ENCODE data around the gene ANKRD13D. TPM values are rescaled to one million over a fixed set of nuclear protein-coding genes. Genes with fewer than 3 reads are reported as not detected.
A peak's percentile ranks its signal among the peaks of the same experiment; 100 is the strongest.

ANKRD13D gene
- total RNA-seq, 2 donors from 2014 or later: 40.7 to 42.8 TPM

DNA sequence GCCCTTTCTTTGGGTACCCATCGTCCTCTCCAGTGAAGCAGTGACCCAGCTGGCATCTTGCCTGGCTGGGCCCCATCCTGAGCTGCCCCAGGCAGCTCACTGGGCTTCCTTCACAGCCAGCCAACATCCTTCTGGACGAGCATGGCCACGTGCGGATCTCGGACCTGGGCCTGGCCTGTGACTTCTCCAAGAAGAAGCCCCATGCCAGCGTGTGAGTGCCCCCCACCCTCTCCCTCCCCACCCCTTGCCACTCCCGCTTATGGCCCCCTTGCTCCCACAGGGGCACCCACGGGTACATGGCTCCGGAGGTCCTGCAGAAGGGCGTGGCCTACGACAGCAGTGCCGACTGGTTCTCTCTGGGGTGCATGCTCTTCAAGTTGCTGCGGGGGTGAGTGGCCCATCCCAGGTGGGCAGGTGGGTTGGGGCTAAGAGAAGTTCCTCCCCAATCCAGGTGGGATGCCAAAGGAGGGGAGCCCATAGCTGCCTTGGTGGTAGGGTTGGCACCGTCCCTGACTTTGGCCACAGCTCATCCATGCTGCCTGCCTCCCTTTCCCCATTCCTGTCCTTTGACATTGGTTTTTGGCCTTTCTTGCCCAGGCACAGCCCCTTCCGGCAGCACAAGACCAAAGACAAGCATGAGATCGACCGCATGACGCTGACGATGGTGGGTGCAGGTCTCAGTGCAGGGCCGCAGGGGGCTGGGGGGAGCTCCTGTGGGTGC, 6.8 kb upstream of the ANKRD13D start:
- intact Hi-C loops (cut with DNase I): no loop called here
- peak; percentile 77 for DNase-seq (ENCODE audit: low spot score)

DNA sequence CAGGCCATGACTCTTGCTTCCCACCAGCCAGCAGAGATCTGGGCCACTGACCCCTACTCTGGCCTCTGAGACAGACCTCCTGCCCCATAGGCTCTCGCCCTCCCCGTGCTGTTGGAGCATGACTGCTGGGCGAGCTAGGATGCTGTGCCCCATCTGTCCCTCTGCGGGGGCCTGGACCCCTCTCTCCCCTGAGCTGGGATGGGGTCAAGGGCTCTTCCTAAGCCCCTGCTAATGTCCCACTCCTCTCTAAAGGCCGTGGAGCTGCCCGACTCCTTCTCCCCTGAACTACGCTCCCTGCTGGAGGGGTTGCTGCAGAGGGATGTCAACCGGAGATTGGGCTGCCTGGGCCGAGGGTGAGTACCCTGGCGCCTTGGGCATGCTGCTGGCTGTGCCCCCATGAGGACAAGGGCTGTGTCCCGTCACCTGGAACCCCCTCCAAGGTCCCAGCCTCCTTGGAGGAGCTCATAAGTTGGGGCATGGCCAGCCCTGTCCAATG, 6.2 kb upstream of the ANKRD13D start:
- DNase-seq (ENCODE audit: low spot score): peak; percentile 78
- intact Hi-C loops (cut with DNase I): no loop called here

DNA sequence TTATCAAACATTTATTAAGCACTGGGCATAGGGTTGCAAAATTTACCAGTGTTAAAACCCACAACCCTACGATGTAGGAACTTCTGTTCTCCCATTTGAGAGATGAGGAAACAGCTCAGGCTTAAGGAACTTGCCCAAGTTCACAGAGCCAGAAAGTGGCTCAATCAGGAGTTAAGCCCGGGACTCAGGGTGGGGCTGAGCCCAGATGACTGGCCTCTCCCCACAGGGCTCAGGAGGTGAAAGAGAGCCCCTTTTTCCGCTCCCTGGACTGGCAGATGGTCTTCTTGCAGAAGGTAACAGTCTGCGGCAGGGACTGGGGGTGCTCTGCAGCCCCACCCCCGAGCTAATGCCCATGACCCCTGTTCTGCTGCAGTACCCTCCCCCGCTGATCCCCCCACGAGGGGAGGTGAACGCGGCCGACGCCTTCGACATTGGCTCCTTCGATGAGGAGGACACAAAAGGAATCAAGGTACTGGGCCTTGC, 5.6 kb upstream of the ANKRD13D start:
- DNase-seq (ENCODE audit: low spot score): no peak
- intact Hi-C loops (cut with DNase I): no loop called here

DNA sequence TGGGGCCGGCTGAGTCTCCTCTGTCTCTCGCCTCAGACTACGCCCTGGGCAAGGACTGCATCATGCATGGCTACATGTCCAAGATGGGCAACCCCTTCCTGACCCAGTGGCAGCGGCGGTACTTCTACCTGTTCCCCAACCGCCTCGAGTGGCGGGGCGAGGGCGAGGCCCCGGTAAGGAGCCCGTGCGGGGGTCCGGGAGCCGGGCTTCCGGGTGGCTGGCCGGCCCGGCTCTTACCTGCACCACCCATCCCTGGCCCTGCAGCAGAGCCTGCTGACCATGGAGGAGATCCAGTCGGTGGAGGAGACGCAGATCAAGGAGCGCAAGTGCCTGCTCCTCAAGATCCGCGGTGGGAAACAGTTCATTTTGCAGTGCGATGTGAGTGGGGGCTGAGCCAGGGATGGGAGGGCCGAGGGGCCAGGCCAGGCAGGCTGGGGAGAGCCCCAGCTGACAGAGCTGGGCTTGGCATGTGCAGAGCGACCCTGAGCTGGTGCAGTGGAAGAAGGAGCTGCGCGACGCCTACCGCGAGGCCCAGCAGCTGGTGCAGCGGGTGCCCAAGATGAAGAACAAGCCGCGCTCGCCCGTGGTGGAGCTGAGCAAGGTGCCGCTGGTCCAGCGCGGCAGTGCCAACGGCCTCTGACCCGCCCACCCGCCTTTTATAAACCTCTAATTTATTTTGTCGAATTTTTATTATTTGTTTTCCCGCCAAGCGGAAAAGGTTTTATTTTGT, 4.1 kb upstream of the ANKRD13D start:
- DNase-seq (ENCODE audit: low spot score): peak; percentile 78

DNA sequence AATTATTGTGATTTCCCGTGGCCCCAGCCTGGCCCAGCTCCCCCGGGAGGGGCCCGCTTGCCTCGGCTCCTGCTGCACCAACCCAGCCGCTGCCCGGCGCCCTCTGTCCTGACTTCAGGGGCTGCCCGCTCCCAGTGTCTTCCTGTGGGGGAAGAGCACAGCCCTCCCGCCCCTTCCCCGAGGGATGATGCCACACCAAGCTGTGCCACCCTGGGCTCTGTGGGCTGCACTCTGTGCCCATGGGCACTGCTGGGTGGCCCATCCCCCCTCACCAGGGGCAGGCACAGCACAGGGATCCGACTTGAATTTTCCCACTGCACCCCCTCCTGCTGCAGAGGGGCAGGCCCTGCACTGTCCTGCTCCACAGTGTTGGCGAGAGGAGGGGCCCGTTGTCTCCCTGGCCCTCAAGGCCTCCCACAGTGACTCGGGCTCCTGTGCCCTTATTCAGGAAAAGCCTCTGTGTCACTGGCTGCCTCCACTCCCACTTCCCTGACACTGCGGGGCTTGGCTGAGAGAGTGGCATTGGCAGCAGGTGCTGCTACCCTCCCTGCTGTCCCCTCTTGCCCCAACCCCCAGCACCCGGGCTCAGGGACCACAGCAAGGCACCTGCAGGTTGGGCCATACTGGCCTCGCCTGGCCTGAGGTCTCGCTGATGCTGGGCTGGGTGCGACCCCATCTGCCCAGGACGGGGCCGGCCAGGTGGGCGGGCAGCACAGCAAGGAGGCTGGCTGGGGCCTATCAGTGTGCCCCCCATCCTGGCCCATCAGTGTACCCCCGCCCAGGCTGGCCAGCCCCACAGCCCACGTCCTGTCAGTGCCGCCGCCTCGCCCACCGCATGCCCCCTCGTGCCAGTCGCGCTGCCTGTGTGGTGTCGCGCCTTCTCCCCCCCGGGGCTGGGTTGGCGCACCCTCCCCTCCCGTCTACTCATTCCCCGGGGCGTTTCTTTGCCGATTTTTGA, 3.3 kb upstream of the ANKRD13D start:
- intact Hi-C loops (cut with DNase I): no loop called here
- peak; percentile 82 for DNase-seq (ENCODE audit: low spot score)

More for the DNA sequence above, 4.1 kb upstream of the ANKRD13D start:
- intact Hi-C loops (cut with DNase I): no loop called here

DNA sequence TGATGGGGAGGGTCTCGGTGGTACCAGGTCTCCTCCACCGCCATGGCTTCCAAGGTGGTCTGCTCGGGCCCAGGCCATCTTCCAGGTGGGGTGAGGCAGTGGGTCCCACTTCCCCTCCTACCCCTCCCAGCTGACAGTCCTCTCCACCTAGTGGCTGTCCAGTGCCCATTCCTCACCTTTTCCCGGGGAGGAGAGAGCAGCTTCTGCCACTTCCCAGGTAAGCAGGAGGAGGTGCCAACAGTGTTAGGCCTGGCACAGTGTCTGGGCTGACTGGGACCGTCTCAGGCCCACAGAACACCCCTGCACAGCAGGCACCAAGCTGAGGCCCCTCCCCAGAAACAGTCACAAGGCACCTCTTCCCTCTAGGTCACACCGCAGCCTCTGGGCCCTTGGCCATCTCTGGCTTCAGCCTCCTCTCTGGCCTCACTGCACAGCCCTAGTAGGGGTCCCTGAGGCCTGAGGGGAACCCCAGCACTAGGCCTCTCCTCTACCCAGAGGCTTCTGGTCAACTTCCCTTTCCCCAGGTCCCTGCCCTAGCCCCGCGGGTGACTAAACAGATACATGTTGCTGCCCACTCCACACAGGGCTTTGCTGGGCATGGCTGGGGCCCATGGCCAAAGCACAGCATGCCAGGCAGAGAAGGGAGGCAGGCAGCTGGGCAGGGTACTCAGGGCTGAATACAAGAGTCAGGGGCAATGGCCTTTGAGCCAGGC, 2.3 kb upstream of the ANKRD13D start:
- peak; percentile 83 for DNase-seq (ENCODE audit: low spot score)
- intact Hi-C loops (cut with DNase I): no loop called here

DNA sequence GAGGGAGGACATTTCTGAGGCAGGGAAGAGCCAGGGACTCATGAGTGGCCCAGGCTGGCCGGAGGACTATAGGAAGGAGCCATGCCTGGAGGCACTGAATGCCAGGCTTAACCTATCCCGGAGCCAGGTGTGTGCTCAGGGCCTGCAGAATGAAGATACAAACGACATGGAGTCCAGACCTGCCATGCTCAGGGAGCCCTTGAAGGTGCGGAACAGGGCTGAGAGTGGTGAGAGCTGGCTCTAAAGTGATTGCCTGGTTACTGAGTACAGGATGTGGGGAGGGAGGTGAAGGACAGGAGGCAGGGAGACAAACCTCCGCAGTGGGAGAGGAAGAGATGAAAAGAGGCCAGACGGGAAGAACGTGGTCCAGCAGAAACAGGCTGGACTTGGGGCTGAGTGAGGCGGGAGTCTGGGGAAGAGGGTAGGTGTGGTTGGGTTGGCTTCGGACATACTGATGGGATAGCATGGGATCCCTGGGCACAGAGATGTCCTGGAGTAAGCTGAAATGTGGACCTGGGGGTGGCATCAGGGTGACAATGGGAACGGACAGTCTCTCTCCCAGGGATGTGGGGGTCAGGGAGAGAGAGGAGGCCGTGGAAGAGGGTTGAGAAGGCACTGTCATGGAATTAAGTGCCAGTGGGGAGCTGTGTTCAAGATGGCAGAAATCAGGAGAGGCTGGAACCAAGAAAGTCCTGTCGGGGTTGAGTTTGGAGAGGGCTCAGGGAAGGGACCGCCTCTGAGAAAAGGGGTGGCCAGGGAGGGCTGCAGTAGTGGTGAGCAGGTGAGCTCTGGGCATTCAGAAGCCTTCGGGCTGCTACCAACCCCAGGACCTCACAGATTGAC, 1.5 kb upstream of the ANKRD13D start:
- intact Hi-C loops (cut with DNase I): no loop called here
- peak; percentile 57 for DNase-seq (ENCODE audit: low spot score)

DNA sequence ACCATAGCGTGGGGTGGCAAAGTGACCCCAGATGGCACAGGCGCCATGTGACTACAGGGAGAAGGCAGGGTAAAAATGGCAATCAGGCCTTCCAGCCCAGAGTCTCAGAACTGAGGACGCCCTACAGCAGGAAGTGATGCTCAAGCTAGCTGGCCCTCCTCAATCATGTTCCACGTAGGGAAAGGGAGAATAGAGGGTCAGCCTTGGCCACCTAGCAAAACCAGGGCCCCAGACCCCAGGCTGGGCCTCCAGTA, 978 bp upstream of the ANKRD13D start:
- intact Hi-C loops (cut with DNase I): no loop called here

DNA sequence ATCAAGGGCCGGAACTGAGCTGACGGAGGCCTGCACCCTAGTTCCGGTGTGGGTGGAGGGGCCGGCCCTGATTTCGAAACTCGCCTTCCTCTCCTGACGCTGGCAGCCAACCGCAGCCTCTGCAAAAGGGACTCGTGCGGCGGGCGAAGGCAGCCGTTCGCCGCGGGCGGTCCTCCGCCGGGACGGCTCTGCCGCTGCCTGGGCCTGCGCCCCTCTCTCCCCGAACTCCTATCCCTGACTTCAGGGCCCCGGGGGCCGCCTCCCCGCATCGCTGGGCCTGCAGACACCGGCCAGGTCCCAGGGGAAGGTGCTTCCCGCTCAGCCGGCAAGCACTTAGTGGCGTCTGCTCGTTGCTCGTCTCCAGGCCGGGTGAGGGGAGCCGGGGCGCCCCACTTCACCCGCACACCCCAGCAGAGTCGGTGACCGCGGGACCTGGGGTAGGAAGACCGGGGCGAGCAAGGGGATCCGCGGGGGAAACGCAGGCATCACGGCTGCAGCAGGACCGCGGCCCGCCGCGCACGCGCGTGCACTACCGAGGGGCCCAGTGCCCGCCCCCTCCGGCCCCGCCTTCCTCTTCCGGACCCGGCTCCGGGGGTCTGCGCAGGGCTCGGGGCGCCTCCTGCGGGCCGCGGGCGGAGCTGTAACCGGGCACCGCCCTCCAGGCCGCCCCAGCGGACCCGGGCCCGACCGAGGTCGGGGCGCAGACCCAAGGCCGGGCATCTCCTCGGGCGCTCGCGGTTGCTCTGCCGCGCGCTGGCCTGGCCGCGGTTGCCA, 464 bp upstream of the ANKRD13D start:
- intact Hi-C loops (cut with DNase I): no loop called here
- peak; percentile 98 for DNase-seq (ENCODE audit: low spot score)

More for the DNA sequence above, 978 bp upstream of the ANKRD13D start:
- no peak for DNase-seq (ENCODE audit: low spot score)

DNA sequence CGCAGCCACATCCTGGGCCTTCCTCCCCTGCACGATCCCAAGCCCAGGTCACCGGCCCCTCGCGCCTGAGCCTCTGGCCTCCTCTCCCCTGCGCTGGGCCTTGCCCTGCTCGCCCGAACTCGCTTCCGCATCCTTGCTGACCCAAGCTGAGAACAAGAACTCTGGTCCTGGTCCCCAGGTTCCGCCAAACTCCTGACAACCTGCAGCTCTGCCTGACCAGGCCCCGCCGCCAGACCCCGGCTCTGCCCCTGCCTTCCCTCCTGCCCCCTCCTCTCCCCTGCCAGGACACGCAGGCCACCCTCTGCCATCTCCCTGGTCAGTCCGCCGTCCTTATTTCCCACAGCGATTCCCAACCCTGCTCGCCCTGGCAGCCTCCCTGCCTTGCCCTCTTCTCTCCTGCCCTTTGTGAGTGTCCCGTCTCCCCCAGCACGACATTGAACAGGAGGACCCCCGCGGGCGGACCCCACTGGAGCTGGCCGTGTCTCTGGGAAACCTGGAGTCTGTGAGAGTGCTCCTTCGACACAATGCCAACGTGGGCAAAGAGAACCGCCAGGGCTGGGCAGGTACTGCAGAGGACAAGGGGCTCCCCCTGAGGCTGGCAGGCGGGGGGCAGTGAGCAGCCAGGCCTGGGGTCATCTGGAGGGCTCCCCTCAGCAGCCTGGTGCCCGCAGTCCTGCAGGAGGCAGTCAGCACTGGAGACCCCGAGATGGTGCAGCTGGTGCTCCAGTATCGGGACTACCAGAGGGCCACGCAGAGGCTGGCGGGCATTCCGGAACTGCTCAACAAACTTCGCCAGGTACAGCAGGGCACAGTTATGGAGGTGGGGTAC, 762 bp downstream of the ANKRD13D start:
- intact Hi-C loops (cut with DNase I): no loop called here
- DNase-seq (ENCODE audit: low spot score): peak; percentile 87

DNA sequence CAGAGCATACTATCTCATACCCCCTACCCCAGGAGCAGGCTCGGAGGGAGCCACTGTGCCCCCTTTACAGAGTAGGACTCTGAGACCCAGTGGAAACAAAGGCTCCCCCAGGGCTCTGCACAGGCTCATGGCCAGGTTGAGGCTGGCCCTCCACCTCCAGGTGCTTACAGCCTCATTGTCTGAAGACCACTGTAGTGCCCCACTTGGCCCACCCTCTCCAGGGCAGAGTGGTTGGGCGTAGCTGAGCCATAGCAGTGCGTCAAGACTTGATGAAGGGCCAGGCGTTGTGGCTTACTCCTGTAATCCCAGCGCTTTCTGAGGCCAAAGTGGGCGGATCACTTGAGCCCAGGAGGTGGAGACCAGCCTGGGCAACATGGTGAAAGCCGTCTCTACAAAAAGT, 1.7 kb downstream of the ANKRD13D start:
- intact Hi-C loops (cut with DNase I): no loop called here
- DNase-seq (ENCODE audit: low spot score): peak; percentile 87

DNA sequence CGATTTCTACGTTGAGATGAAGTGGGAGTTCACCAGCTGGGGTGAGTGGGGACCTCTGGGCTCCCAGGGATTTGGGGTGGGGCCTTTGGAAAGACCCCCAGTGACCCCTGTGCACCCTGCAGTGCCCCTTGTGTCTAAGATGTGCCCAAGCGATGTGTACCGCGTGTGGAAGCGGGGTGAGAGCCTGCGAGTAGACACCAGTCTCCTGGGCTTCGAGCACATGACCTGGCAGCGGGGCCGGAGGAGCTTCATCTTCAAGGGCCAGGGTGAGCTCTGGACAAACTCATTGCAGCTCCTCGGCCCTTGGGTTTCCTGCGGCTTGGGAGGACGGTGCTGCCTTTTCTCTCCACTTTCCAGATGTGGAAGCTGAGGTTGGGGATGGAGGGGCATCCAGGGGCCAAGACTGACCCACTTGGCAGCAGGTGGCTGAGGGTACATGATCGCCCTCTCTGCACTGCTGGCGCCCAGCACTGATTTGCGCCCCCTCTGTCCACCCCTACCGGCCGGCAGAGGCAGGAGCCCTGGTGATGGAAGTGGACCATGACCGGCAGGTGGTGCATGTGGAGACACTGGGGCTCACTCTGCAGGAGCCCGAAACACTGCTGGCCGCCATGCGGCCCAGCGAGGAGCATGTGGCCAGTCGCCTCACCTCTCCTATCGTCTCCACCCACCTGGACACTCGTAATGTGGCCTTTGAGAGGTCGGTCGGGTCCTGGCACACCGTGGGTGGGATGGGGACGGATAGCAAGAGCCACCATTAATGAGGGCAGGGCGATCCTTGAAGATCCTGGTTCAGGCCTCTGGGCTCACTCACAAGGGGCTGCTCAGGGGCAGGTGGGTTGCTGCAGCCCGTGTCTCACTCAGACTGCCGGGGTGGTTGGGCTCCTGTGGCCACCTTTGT, 2.6 kb downstream of the ANKRD13D start:
- intact Hi-C loops (cut with DNase I): no loop called here
- peak; percentile 77 for DNase-seq (ENCODE audit: low spot score)

DNA sequence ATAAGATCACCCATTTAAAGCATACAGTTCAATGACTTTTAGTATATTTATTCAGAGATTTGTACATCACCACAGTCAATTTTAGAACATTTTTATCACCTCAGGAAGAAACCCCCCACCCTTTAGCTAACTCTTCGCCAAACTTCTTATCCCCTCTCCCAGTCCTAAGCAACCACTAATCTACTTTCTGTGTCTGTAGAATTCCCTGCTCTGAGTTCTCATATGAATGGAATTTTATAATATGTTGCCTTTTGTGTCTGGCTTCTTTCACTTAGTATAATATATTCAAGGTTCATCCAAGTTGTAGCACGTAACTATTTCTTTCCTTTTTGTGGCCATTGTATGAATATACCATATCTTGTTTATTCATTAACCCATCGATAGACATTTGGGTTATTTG, 3.6 kb downstream of the ANKRD13D start:
- intact Hi-C loops (cut with DNase I): no loop called here
- no peak for DNase-seq (ENCODE audit: low spot score)

DNA sequence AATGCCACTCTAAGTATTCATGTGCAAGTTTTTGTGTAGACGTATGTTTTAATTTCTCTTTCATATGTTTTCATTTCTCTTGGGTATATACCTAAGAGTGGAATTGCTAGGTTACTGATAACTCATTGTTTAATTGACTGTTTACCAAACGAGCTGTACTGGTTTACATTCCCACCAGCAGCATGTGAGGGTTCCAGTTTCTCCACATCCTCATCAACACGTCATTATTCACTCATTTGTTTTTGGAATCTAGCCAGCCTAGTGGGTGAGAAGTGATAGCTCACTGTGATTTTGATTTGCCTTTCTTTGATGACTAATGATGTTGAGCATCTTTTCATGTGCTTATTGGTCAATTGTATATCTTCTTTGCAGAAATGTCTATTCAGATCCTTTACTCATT, 4.0 kb downstream of the ANKRD13D start:
- intact Hi-C loops (cut with DNase I): no loop called here

DNA sequence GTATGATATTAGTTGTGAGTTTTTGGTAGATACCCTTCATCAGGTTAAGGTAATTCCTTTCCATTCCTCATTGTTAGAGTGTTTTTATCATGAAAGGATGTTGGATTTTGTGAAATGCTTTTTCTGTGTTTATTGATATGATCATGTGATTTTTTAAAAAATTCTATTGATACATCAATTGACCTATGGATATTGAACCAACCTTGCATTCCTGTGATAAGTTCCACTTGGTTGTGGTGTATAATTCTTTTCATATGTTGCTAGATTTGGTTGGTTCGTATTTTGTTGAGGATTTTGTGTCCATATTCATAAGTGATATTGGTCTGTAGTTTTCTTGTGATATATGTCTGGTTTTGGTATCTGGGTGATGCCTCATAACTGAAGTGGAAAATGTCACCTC, 6.7 kb downstream of the ANKRD13D start:
- intact Hi-C loops (cut with DNase I): no loop called here
- no peak for DNase-seq (ENCODE audit: low spot score)

More for the DNA sequence above, 4.0 kb downstream of the ANKRD13D start:
- DNase-seq (ENCODE audit: low spot score): no peak

DNA sequence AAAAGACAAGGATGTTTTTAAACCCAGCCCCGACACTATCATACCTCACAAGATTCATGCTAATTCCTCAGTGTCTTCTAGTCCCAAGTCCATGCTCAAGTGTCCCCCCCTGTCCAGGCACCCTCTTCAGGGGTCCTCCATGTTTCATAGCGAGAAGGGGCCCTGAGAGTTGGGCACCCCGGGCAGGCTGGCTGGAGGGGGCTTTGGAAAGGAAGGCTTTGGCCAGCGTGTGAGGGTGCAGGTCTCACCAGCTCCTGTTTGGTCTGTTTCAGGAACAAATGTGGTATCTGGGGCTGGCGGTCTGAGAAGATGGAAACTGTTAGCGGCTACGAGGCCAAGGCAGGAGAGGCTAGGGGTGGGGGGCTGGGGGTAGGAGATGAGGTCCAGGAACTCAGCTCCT, 9.7 kb downstream of the ANKRD13D start:
- intact Hi-C loops (cut with DNase I): no loop called here
- peak; percentile 8 for DNase-seq (ENCODE audit: low spot score)
